Mucosa of stomach (tissue), 1 donor: ENCODE data around the gene NEAT1.

ENCODE experiments used
- H3K27me3 ChIP-seq: one replicate; pipeline ENCODE4 v1.7.0; 2013; ENCODE audit warnings: mild to moderate bottlenecking, low read length; ENCODE audit not compliant: control insufficient read depth, insufficient read depth
- H3K36me3 ChIP-seq: one replicate; pipeline ENCODE4 v1.7.0; 2013; ENCODE audit warnings: low read length; ENCODE audit not compliant: control insufficient read depth, insufficient read depth
- H3K4me1 ChIP-seq: one replicate; pipeline ENCODE4 v1.7.0; 2013; ENCODE audit warnings: mild to moderate bottlenecking, low read length; ENCODE audit not compliant: control insufficient read depth, insufficient read depth
- H3K4me3 ChIP-seq: one replicate; pipeline ENCODE4 v1.7.0; 2013; ENCODE audit warnings: low read length
- H3K9ac ChIP-seq: one replicate; pipeline ENCODE4 v1.7.0; 2013; ENCODE audit warnings: mild to moderate bottlenecking, low read length, moderate library complexity
- H3K9me3 ChIP-seq: one replicate; pipeline ENCODE4 v1.7.0; 2013; ENCODE audit warnings: mild to moderate bottlenecking, low read length, moderate library complexity; ENCODE audit not compliant: control insufficient read depth
- donor health status: Pancreatic carcinoma.

Gene NEAT1

DNA sequence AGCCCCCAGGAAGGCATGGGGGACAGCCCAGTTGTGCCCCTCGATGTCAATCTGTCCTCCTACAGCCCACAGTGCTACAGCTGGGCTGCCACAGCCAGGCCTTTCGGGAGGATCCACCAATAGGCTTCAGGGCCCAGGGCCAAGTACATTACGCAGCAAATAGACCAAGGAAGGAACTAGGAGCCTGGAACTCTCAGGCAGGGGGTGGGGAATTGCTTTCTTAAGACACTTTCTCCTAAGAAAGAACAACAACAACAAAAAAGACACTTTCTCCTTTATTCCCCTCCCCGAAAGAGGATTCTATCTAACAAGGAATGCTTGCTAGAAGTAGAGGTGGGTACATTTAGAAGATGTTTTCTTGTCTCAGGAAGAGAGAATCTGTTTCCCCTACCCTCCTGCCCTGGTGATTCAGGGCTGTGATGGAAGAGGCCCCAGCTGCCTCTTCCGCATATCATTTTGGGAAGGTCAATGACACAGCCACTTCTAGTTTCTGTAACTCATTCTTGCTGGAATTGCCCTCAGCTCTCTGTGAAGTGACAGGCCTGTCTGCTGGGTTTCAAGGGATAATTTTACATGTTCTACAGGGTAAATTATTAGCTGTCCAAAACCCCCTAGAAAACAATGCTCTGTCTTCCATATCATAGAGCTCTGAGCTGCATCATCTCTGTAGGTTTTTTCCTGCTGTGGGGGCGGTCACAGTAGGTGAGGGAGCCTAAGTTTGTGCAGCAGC, 70.2 kb downstream of the NEAT1 start:
- Histone ChIP-seq H3K4me1 (peaks cover 83% of the 10 kb centered on the region), H3K4me3 (no peak overlapping the region), H3K9me3 (no peaks in the 10 kb centered on the region), H3K27me3 (no peaks in the 10 kb centered on the region), H3K36me3 (no peaks in the 10 kb centered on the region), H3K9ac (peak overlapping the region; percentile 30)

- H3K4me3 ChIP-seq, result no peak overlapping the region
- peak overlapping the region; percentile 30 for H3K9ac ChIP-seq
- no peaks in the 10 kb centered on the region for H3K27me3 ChIP-seq
- peaks cover 75% of the 10 kb centered on the region for H3K4me1 ChIP-seq
- no peaks in the 10 kb centered on the region for H3K9me3 ChIP-seq
- H3K36me3 ChIP-seq, result no peaks in the 10 kb centered on the region
Observed at GRCh38 chr11:65493367-65494176, 71.0 kb downstream of the NEAT1 start.
